ENCODE measurements around the gene NRTN. TPM values are rescaled to one million over a fixed set of nuclear protein-coding genes. Genes with fewer than 3 reads are reported as not detected.
"Not testable (repeated sequence)": the region's sequence is repeated elsewhere in the genome, so short reads cannot be mapped to it uniquely, and the experiment has no call there.

NRTN gene
- total RNA-seq, 2 donors from 2014 or later: 24.1 to 70.9 TPM

- H3K36me3 ChIP-seq (replicated peaks in 1 of 2; ENCODE audit: insufficient read depth in 1 of 2, low read depth in 2 of 2): no peaks in the 10 kb centered on the region
- intact Hi-C loops (cut with DNase I): no loop called here
- H3K4me1 ChIP-seq: peaks cover 9% of the 10 kb centered on the region
- peak overlapping the region in 3 of 4 donors; percentile 60 to 82 (median 73) for H3K27ac ChIP-seq
- H3K9me3 ChIP-seq: no peaks in the 10 kb centered on the region
- H3K27me3 ChIP-seq: no peaks in the 10 kb centered on the region
- ATAC-seq (peak; percentile 61), DNase-seq (no peak)
- H3K4me3 ChIP-seq: no peak overlapping the region
- 15 to 20% methylated on average over 15 of the region's 15 CpGs for WGBS, 2 donors
- TF ChIP-seq POLR2A (IDR thresholded peaks at IDR 0.05): peak in 1 of 3 donors; percentile 3
- TF ChIP-seq CTCF (IDR thresholded peaks at IDR 0.05): no peak
Measured at GRCh38 chr19:5837761-5838352, 33.0 kb downstream of the NRTN start.

GRCh38 chr19:5838353-5839064, 33.6 kb downstream of the NRTN start:
- intact Hi-C loops (cut with DNase I): no loop called here
- WGBS, 2 donors: 46 to 66% methylated on average over 15 to 20 of the region's 20 CpGs
- DNase-seq: no peak

GRCh38 chr19:5839065-5840017, 34.5 kb downstream of the NRTN start, which contains the start of gene FUT6:
Gene FUT6, minus strand, starts transcription at chr19:5839702. Its CDS starts 7,135 bp downstream, at chr19:5832567.
- Histone ChIP-seq H3K27ac (peak within 1 kb of the TSS in 3 of 4 donors; percentile 60 to 82 (median 73)), H3K27me3 (no peaks in the 10 kb centered on the region), H3K36me3 (replicated peaks in 1 of 2; ENCODE audit: insufficient read depth in 1 of 2, low read depth in 2 of 2) (no peaks in the 10 kb centered on the region), H3K4me1 (peaks cover 9% of the 10 kb centered on the region), H3K4me3 (no peak within 1 kb of the TSS), H3K9me3 (no peaks in the 10 kb centered on the region)
- TF ChIP-seq CTCF (IDR thresholded peaks at IDR 0.05) (no peak), POLR2A (IDR thresholded peaks at IDR 0.05) (no peak)
- no peak for ATAC-seq
- DNase-seq: no peak
- intact Hi-C loops (cut with DNase I): no loop called here
- 72 to 86% methylated on average over 6 to 9 of the region's 9 CpGs for WGBS, 2 donors

More at GRCh38 chr19:5838353-5839064, 33.6 kb downstream of the NRTN start:
- H3K4me1 ChIP-seq: peaks cover 9% of the 10 kb centered on the region
- peak overlapping the region in 3 of 4 donors; percentile 60 to 82 (median 73) for H3K27ac ChIP-seq
- no peaks in the 10 kb centered on the region for H3K9me3 ChIP-seq
- TF ChIP-seq CTCF (IDR thresholded peaks at IDR 0.05) (no peak), POLR2A (IDR thresholded peaks at IDR 0.05) (peak in 1 of 3 donors; percentile 10)
- peak; percentile 62 for ATAC-seq
- no peaks in the 10 kb centered on the region for H3K36me3 ChIP-seq (replicated peaks in 1 of 2; ENCODE audit: insufficient read depth in 1 of 2, low read depth in 2 of 2)
- no peaks in the 10 kb centered on the region for H3K27me3 ChIP-seq
- no peak overlapping the region for H3K4me3 ChIP-seq

- H3K9me3 ChIP-seq; H3K27me3 ChIP-seq; DNase-seq; intact Hi-C loops (cut with DNase I); H3K4me3 ChIP-seq; H3K36me3 ChIP-seq (replicated peaks in 1 of 2; ENCODE audit: insufficient read depth in 1 of 2, low read depth in 2 of 2); ATAC-seq: not testable (repeated sequence)
- 44 to 59% methylated on average over 3 to 5 of the region's 6 CpGs for WGBS, 2 donors
- peak overlapping the region in 1 of 4 donors; percentile 9 for H3K27ac ChIP-seq
- H3K4me1 ChIP-seq: peaks cover 14% of the 10 kb centered on the region
Measured at GRCh38 chr19:5841735-5842111, 36.9 kb downstream of the NRTN start.

Measured in body of pancreas (tissue), 4 donors.